Endothelial cell (in vitro differentiated cells): Measurements from ENCODE around the gene ASB2. TPM values are rescaled to one million over a fixed set of nuclear protein-coding genes. Genes with fewer than 3 reads are reported as not detected.

Experiments used
- DNase-seq: peaks from one replicate; pipeline ENCODE4 v3.0.0; 2021; ENCODE audit warnings: low spot score
- H3K27ac Mint-ChIP-seq: one replicate; pipeline ENCODE4 v1.8.0; 2021; ENCODE audit warnings: mixed read lengths, inconsistent platforms; ENCODE audit not compliant: unreplicated experiment
- H3K27me3 Mint-ChIP-seq: one replicate; pipeline ENCODE4 v1.8.0; 2021; ENCODE audit warnings: mild to moderate bottlenecking, moderate library complexity, mixed read lengths, inconsistent platforms; ENCODE audit not compliant: unreplicated experiment
- H3K36me3 Mint-ChIP-seq: one replicate; pipeline ENCODE4 v1.8.0; 2021; ENCODE audit warnings: mild to moderate bottlenecking, low read depth, mixed read lengths, inconsistent platforms; ENCODE audit not compliant: unreplicated experiment
- H3K4me1 Mint-ChIP-seq: one replicate; pipeline ENCODE4 v1.8.0; 2021; ENCODE audit warnings: mild to moderate bottlenecking, mixed read lengths, inconsistent platforms; ENCODE audit not compliant: unreplicated experiment
- H3K4me3 Mint-ChIP-seq: one replicate; pipeline ENCODE4 v1.8.0; 2021; ENCODE audit warnings: mild to moderate bottlenecking, mixed read lengths, inconsistent platforms; ENCODE audit not compliant: unreplicated experiment
- H3K9me3 Mint-ChIP-seq: one replicate; pipeline ENCODE4 v1.8.0; 2021; ENCODE audit warnings: mixed read lengths, inconsistent platforms; ENCODE audit not compliant: unreplicated experiment
- CTCF ChIP-seq: fragments of 200-600 bp; sonication (generic); IDR thresholded peaks from one replicate; pipeline ENCODE4 v1.5.0; 2021; ENCODE audit warnings: antibody characterized with exemption; ENCODE audit not compliant: unreplicated experiment
- long read RNA-seq: library from polyadenylated mRNA; unstranded; transcript quantifications from one replicate; pipeline ENCODE4 v2.0.0, GENCODE V29; 2020; ENCODE audit not compliant: unreplicated experiment
- total RNA-seq: library from RNA; stranded (reverse); fragmentation: NEBNext Ultra II Directional; extraction: Animal tissue kit (Norgen Biotek cat#: 25700); gene quantifications from one replicate; pipeline ENCODE4 v1.2.1, GENCODE V29; 2021; ENCODE audit not compliant: unreplicated experiment

ASB2 gene
- total RNA-seq = not detected
- long read RNA-seq = 0 reads

- peaks cover 3% of the 10 kb centered on the region for H3K27me3 Mint-ChIP-seq
- peak within 1 kb of the TSS; percentile 18 for H3K27ac Mint-ChIP-seq
- H3K36me3 Mint-ChIP-seq = no peaks in the 10 kb centered on the region
- H3K4me3 Mint-ChIP-seq = no peak within 1 kb of the TSS
- H3K4me1 Mint-ChIP-seq = peaks cover 6% of the 10 kb centered on the region
- H3K9me3 Mint-ChIP-seq = no peaks in the 10 kb centered on the region
- DNase-seq = no peak
- TF ChIP-seq CTCF = no peak
Observed at GRCh38 chr14:93976477-93977057, at the start of gene ASB2. Gene ASB2 (minus strand): TSS chr14:93976570. CDS start chr14:93964539, 12,031 bp downstream.

GRCh38 chr14:94025720-94026119 is 49.4 kb upstream of the ASB2 start:
- Mint-ChIP-seq H3K9me3 (no peaks in the 10 kb centered on the region), H3K4me1 (peaks cover 8% of the 10 kb centered on the region), H3K27me3 (peaks cover 10% of the 10 kb centered on the region), H3K36me3 (no peaks in the 10 kb centered on the region), H3K27ac (no peak overlapping the region), H3K4me3 (peak overlapping the region; percentile 86)
- no peak for DNase-seq
- TF ChIP-seq CTCF = no peak

GRCh38 chr14:94024549-94024948 is 48.2 kb upstream of the ASB2 start:
- no peak overlapping the region for H3K27ac Mint-ChIP-seq
- H3K4me3 Mint-ChIP-seq = no peak overlapping the region
- no peaks in the 10 kb centered on the region for H3K36me3 Mint-ChIP-seq
- peaks cover 8% of the 10 kb centered on the region for H3K4me1 Mint-ChIP-seq
- DNase-seq = no peak
- no peak for TF ChIP-seq CTCF
- H3K27me3 Mint-ChIP-seq = peaks cover 8% of the 10 kb centered on the region
- no peaks in the 10 kb centered on the region for H3K9me3 Mint-ChIP-seq

- Mint-ChIP-seq H3K4me3 (no peak overlapping the region), H3K36me3 (peaks cover 2% of the 10 kb centered on the region), H3K27me3 (peaks cover 6% of the 10 kb centered on the region), H3K4me1 (no peaks in the 10 kb centered on the region), H3K27ac (no peak overlapping the region), H3K9me3 (peaks cover 2% of the 10 kb centered on the region)
- TF ChIP-seq CTCF = no peak
- no peak for DNase-seq
Observed at GRCh38 chr14:94022532-94023411, 46.4 kb upstream of the ASB2 start.
